RKO (cell line): ENCODE measurements around the gene CCP110.

Source experiments
- DNase-seq: peaks from one replicate; pipeline ENCODE4 v3.0.0-alpha.2; 2016; ENCODE audit warnings: low spot score

CCP110 gene

GRCh38 chr16:19549673-19550072 lies 25.9 kb downstream of the CCP110 start:
- DNase-seq, result no peak

GRCh38 chr16:19555186-19555937 lies 31.6 kb downstream of the CCP110 start, which contains the start of gene VPS35L:
Gene VPS35L, plus strand, starts transcription at chr16:19555703. Its CDS starts 27 bp downstream, at chr16:19555730.
- no peak for DNase-seq

- DNase-seq, result no peak
Measured at GRCh38 chr16:19555938-19556771, 32.4 kb downstream of the CCP110 start.

- DNase-seq, result peak; percentile 63
Measured at GRCh38 chr16:19559242-19559910, 35.6 kb downstream of the CCP110 start.

GRCh38 chr16:19560078-19560477 lies 36.3 kb downstream of the CCP110 start:
- DNase-seq, result no peak

- no peak for DNase-seq
Measured at GRCh38 chr16:19563377-19563776, 39.6 kb downstream of the CCP110 start.

GRCh38 chr16:19566362-19566761 lies 42.6 kb downstream of the CCP110 start:
- DNase-seq, result no peak

GRCh38 chr16:19567560-19567959 lies 43.8 kb downstream of the CCP110 start:
- DNase-seq, result no peak

- DNase-seq, result no peak
Measured at GRCh38 chr16:19573997-19574396, 50.3 kb downstream of the CCP110 start.

- no peak for DNase-seq
Measured at GRCh38 chr16:19574615-19575014, 50.9 kb downstream of the CCP110 start.

- DNase-seq, result no peak
Measured at GRCh38 chr16:19578378-19578971, 54.7 kb downstream of the CCP110 start.

- DNase-seq, result no peak
Measured at GRCh38 chr16:19582050-19582831, 58.5 kb downstream of the CCP110 start.

GRCh38 chr16:19583665-19584300 lies 60.0 kb downstream of the CCP110 start:
- peak; percentile 68 for DNase-seq

GRCh38 chr16:19588661-19589060 lies 64.9 kb downstream of the CCP110 start:
- DNase-seq, result no peak

- DNase-seq, result no peak
Measured at GRCh38 chr16:19589106-19589505, 65.4 kb downstream of the CCP110 start.

- no peak for DNase-seq
Measured at GRCh38 chr16:19589771-19590302, 66.1 kb downstream of the CCP110 start.

- DNase-seq, result peak; percentile 47
Measured at GRCh38 chr16:19595043-19595767, 71.5 kb downstream of the CCP110 start.

GRCh38 chr16:19598805-19599510 lies 75.2 kb downstream of the CCP110 start:
- no peak for DNase-seq
